K562 (cell line): ENCODE data around the gene CD44. TPM values are rescaled to one million over a fixed set of nuclear protein-coding genes. Genes with fewer than 3 reads are reported as not detected.

Experiments
- ATAC-seq: fragments of 200-7000 bp; cut with Tn5 transposase; 3 replicates; pipeline ENCODE4 v1.9.1; 2020; ENCODE audit warnings: moderate library complexity
- BruUV-seq: library from RNA; stranded (reverse); fragments of 400-500 nt; replicated peaks from 2 replicates; lab custom pipeline; 2021; lab: Mats Ljungman, UMichigan
- CTCF ChIA-PET: fragments of 300-600 bp; formaldehyde crosslinking; extraction: SDS; loops from one replicate; lab custom pipeline; 2021; ENCODE audit warnings: low intra/inter-chr PET ratio; lab: Yijun Ruan, JAX
- POLR2A ChIA-PET: fragments of 300-600, 350-650 bp; sonication (Branson Sonifier 250); formaldehyde crosslinking; extraction: SDS; loops from one replicate; lab custom pipeline; 2021; ENCODE audit warnings: antibody characterized with exemption, inconsistent platforms; lab: Yijun Ruan, JAX
- DNase-seq, 4 experiments: peaks; one replicate each; pipeline versions ENCODE4 v3.0.0 to v3.0.0-alpha.2; 2011 to 2018; ENCODE audit warnings: low spot score in 3 of 4, mixed read lengths in 3 of 4; ENCODE audit errors: extremely low read depth in 1 of 4
- FAIRE-seq: peaks from 2 replicates; lab custom pipeline; 2011; peaks lifted over from hg19 to GRCh38; lab: Jason Lieb, UNC
- H2AFZ ChIP-seq: 2 replicates; pipeline ENCODE4 v1.6.0; 2011; ENCODE audit warnings: low read depth, low read length, control low read depth, inconsistent platforms
- H3K27ac ChIP-seq: fragments of 200-600 bp; 3 replicates; pipeline ENCODE4 v1.8.0; 2011; ENCODE audit warnings: low read depth, mild to moderate bottlenecking, control low read depth, inconsistent platforms, low read length, moderate library complexity, mixed read lengths; ENCODE audit errors: extremely low read depth
- H3K27me3 ChIP-seq, 2 experiments: fragments of 300-600 bp in 1 of 2; 2 replicates in 1 of 2; 3 replicates in 1 of 2; pipeline versions ENCODE4 v1.6.0 to v1.8.0; 2011; ENCODE audit warnings: inconsistent platforms in 2 of 2, low read length in 2 of 2, mild to moderate bottlenecking in 1 of 2, mixed read lengths in 1 of 2, moderate library complexity in 1 of 2; ENCODE audit not compliant: control insufficient read depth in 2 of 2, insufficient read depth in 2 of 2
- H3K36me3 ChIP-seq: fragments of 300-600 bp; 3 replicates; pipeline ENCODE4 v1.8.0; 2011; ENCODE audit warnings: mild to moderate bottlenecking, low read length, inconsistent platforms; ENCODE audit not compliant: control insufficient read depth, insufficient read depth
- H3K4me1 ChIP-seq, 2 experiments: fragments of 200-600 bp in 1 of 2; replicated peaks in 1 of 2; 2 replicates in 1 of 2; 3 replicates in 1 of 2; pipeline versions ENCODE4 v1.5.1 to v1.8.0; 2011; ENCODE audit warnings: inconsistent platforms in 2 of 2, low read length in 2 of 2, mild to moderate bottlenecking in 1 of 2, mixed read lengths in 1 of 2, moderate library complexity in 1 of 2; ENCODE audit not compliant: control insufficient read depth in 2 of 2, insufficient read depth in 2 of 2
- H3K4me2 ChIP-seq: 2 replicates; pipeline ENCODE4 v1.6.1; 2011; ENCODE audit warnings: low read length, control low read depth, inconsistent platforms, mixed read lengths; ENCODE audit not compliant: insufficient read depth
- H3K4me3 ChIP-seq: fragments of 200-600 bp; sonication (generic), shearing (Covaris generic); 2 replicates; pipeline ENCODE4 v1.5.1; 2016; ENCODE audit warnings: control low read depth, inconsistent platforms
- H3K79me2 ChIP-seq: fragments of 200-600 bp; 3 replicates; pipeline ENCODE4 v1.8.0; 2011; ENCODE audit warnings: low read length, inconsistent platforms; ENCODE audit not compliant: control insufficient read depth, insufficient read depth
- H3K9ac ChIP-seq, 2 experiments: 2 replicates each; pipeline versions ENCODE4 v1.6.0 to v1.6.1; 2011; ENCODE audit warnings: low read depth in 2 of 2, low read length in 2 of 2, control low read depth in 1 of 2, inconsistent platforms in 1 of 2, mild to moderate bottlenecking in 1 of 2, mixed read lengths in 1 of 2; ENCODE audit not compliant: insufficient read depth in 1 of 2
- H3K9me1 ChIP-seq: one replicate; pipeline ENCODE4 v1.6.0; 2011; ENCODE audit warnings: inconsistent platforms, mild to moderate bottlenecking, low read length, moderate library complexity; ENCODE audit not compliant: control insufficient read depth, insufficient read depth
- H3K9me3 ChIP-seq: replicated peaks from 2 replicates; pipeline ENCODE4 v1.5.1; 2011; ENCODE audit warnings: low read depth, low read length, inconsistent platforms; ENCODE audit not compliant: control insufficient read depth, insufficient read depth
- H4K20me1 ChIP-seq: replicated peaks from 2 replicates; pipeline ENCODE4 v1.6.1; 2011; ENCODE audit warnings: low read length, inconsistent platforms, mixed read lengths; ENCODE audit not compliant: control insufficient read depth, insufficient read depth
- GATAD2A ChIP-seq: fragments of 450-650 bp; IDR thresholded peaks from 2 replicates; pipeline ENCODE4 v1.6.1; 2017
- ID3 ChIP-seq, 2 experiments: fragments of 250-450 bp in 1 of 2; fragments of 450-650 bp in 1 of 2; sonication (Bioruptor Pico) in 1 of 2; IDR thresholded peaks; 2 replicates each; pipeline versions ENCODE4 v1.6.1 to v1.8.0; 2016 to 2021; ENCODE audit warnings: mild to moderate bottlenecking in 2 of 2, moderate library complexity in 2 of 2, missing compliant biosample characterization in 1 of 2, missing genetic modification characterization in 1 of 2
- MCM3 ChIP-seq: fragments of 450-650 bp; IDR thresholded peaks from 2 replicates; pipeline ENCODE4 v1.6.1; 2016
- MTA1 ChIP-seq: fragments of 450-650 bp; IDR thresholded peaks from 2 replicates; pipeline ENCODE4 v1.6.1; 2017; ENCODE audit warnings: borderline replicate concordance
- NR3C1 ChIP-seq: sonication (generic); formaldehyde crosslinking; IDR thresholded peaks from 2 replicates; pipeline ENCODE4 v1.8.1; 2022; ENCODE audit warnings: missing genetic modification reagents
- RAD21 ChIP-seq, 2 experiments: fragments of 250-450 bp in 1 of 2; fragments of 450-650 bp in 1 of 2; sonication (Bioruptor Pico) in 1 of 2; formaldehyde crosslinking in 1 of 2; IDR thresholded peaks in 1 of 2; conservative IDR thresholded peaks in 1 of 2; 2 replicates each; pipeline versions ENCODE4 v1.4.0 to v1.8.0; 2020 to 2022; ENCODE audit warnings: mild to moderate bottlenecking in 2 of 2, moderate library complexity in 1 of 2
- SMC3 ChIP-seq: conservative IDR thresholded peaks from 2 replicates; pipeline ENCODE4 v1.6.1; 2011; ENCODE audit warnings: low read depth, low read length, improper control_type of control experiment; ENCODE audit not compliant: insufficient read depth
- SRSF1 ChIP-seq: fragments of 200-400 bp; formaldehyde crosslinking; IDR thresholded peaks from 2 replicates; pipeline ENCODE4 v1.6.1; 2017; ENCODE audit warnings: mild to moderate bottlenecking, low read depth, low read length, moderate library complexity
- SRSF3 ChIP-seq: fragments of 200-400 bp; formaldehyde crosslinking; IDR thresholded peaks from 2 replicates; pipeline ENCODE4 v1.6.1; 2016; ENCODE audit warnings: mild to moderate bottlenecking, low read length, moderate library complexity; ENCODE audit not compliant: insufficient read depth
- ZNF23 ChIP-seq: fragments of 250-450 bp; sonication (Bioruptor Pico); IDR thresholded peaks from 2 replicates; pipeline ENCODE4 v1.4.0; 2020; ENCODE audit warnings: mild to moderate bottlenecking
- ZNF398 ChIP-seq: fragments of 250-450 bp; sonication (Bioruptor Pico); IDR thresholded peaks from 2 replicates; pipeline ENCODE4 v1.8.0; 2021; ENCODE audit warnings: moderate library complexity, mild to moderate bottlenecking, inconsistent platforms
- ZNF561 ChIP-seq: fragments of 450-650 bp; formaldehyde crosslinking; conservative IDR thresholded peaks from 2 replicates; pipeline ENCODE4 v1.4.0; 2020; ENCODE audit warnings: mild to moderate bottlenecking, moderate library complexity
- WGBS: fragments of 100-300 bp; shearing (Covaris generic); methylation state at CpG from one replicate; pipeline ENCODE4 v1.1.6; 2016; ENCODE audit warnings: low coverage, mixed read lengths; ENCODE audit not compliant: insufficient coverage; ENCODE audit errors: missing lambda C conversion rate; 5-methylcytosine and 5-hydroxymethylcytosine counted together
- in situ Hi-C: fragments of 300-500 bp; cut with MboI; formaldehyde crosslinking; loops from 4 replicates; pipeline ENCODE4 v1.15.0; 2018; ENCODE audit warnings: inconsistent platforms, mixed read lengths
- intact Hi-C: fragments of 100-400 bp; cut with micrococcal nuclease; formaldehyde crosslinking; loops from 2 replicates; pipeline ENCODE4 v1.14.2; 2022
- polyA plus RNA-seq, 8 experiments: library from polyadenylated mRNA; depleted of rRNA in 4 of 8; stranded (reverse) in 5 of 8; unstranded in 3 of 8; fragments of >200 nt; fragmentation: Nextera tagmentation in 2 of 8; fragmentation: Illumina TruSeq in 1 of 8; extraction: Ambion mirVana in 2 of 8; extraction: Trizol in 1 of 8; gene quantifications; 2 replicates each; pipeline versions ENCODE4 v1.2.1 to v1.2.3, GENCODE V29; 2011 to 2014; ENCODE audit warnings: inconsistent platforms in 1 of 8, missing spikeins in 1 of 8
- total RNA-seq, 7 experiments: library from RNA; depleted of rRNA in 6 of 7; stranded (reverse); fragments of >200 nt in 6 of 7; fragmentation: Illumina TruSeq in 2 of 7; extraction: Trizol in 2 of 7; gene quantifications; 2 replicates each; pipeline versions ENCODE4 v1.2.1 to v1.2.3, GENCODE V29; 2011 to 2021; ENCODE audit warnings: low replicate concordance in 1 of 7
- TF ChIP-seq, protein P1 (sequence below), 3 experiments: IDR thresholded peaks in 2 of 3; conservative IDR thresholded peaks in 1 of 3; 2 replicates each; pipeline ENCODE4 v1.5.1; 2011 to 2012; ENCODE audit warnings: low read length in 3 of 3, mild to moderate bottlenecking in 3 of 3, control low read depth in 2 of 3, improper control_type of control experiment in 1 of 3, inconsistent platforms in 1 of 3, low read depth in 1 of 3, mixed read lengths in 1 of 3, moderate library complexity in 1 of 3; ENCODE audit not compliant: insufficient read depth in 2 of 3

Gene CD44
- total and polyA plus RNA-seq, 9 of the 15 experiments (the other 6 are each of a cell fraction or from before 2014, with no cell fraction given), result 1.2 to 13.9 (median 3.0) TPM

DNA sequence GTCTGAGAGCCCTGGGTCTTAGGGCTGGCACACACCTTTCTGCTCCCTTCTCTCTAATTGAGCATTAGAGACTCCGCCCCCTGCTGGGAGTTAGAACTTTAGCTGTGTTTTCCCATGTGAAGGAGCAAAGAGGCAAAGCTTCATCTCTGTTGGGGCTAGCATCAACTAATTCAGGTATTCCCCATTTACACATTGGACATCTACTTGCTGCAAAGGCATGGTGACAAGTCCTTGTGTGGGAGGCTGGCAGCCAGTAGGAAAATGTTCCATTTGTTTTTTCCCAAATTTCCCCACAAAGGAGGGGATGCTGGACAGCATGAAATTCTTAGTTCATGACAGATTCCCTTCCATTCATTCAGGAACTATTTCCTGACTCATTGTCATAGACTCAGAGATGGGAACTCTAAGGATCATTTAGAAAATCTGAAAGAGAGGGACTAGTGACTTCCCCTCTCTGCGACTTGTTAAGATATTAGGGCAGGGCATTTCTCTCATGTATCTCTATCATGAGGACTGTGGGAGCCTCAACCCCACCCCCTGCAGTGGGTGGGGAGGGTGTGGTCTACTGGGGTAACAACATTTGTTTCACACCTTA lies 3.6 kb downstream of the CD44 start:
- Histone ChIP-seq H3K27me3 (peaks cover 13 to 36% of the 10 kb centered on the region in 2 experiments), H3K4me2 (no peak overlapping the region), H3K79me2 (no peaks in the 10 kb centered on the region), H3K9ac (no peak overlapping the region)
- DNase-seq (peak; percentile 19 to 43 (median 24)), FAIRE-seq (peak; percentile 32)
- no peak for TF ChIP-seq ZNF398
- TF ChIP-seq ZNF561 (CRISPR knock-in tag), result no peak
- no peak for TF ChIP-seq SRSF1
- no peak for TF ChIP-seq ID3 (CRISPR knock-in tag; IDR thresholded peaks at IDR 0.05)
- TF ChIP-seq ID3 (tag; IDR thresholded peaks at IDR 0.05), result no peak
- TF ChIP-seq MTA1, result no peak
- no peak for TF ChIP-seq GATAD2A
- no peak for TF ChIP-seq SRSF3
- no peak for TF ChIP-seq ZNF23
- TF ChIP-seq NR3C1 (CRISPR knock-in tag), result no peak
- TF ChIP-seq RAD21 (CRISPR knock-in tag; conservative IDR thresholded peaks at IDR 0.05 in 1 of 2, IDR thresholded peaks at IDR 0.05 in 1 of 2), result peak; percentile 38 to 59
- no peak for TF ChIP-seq MCM3
- TF ChIP-seq, protein P1, sequence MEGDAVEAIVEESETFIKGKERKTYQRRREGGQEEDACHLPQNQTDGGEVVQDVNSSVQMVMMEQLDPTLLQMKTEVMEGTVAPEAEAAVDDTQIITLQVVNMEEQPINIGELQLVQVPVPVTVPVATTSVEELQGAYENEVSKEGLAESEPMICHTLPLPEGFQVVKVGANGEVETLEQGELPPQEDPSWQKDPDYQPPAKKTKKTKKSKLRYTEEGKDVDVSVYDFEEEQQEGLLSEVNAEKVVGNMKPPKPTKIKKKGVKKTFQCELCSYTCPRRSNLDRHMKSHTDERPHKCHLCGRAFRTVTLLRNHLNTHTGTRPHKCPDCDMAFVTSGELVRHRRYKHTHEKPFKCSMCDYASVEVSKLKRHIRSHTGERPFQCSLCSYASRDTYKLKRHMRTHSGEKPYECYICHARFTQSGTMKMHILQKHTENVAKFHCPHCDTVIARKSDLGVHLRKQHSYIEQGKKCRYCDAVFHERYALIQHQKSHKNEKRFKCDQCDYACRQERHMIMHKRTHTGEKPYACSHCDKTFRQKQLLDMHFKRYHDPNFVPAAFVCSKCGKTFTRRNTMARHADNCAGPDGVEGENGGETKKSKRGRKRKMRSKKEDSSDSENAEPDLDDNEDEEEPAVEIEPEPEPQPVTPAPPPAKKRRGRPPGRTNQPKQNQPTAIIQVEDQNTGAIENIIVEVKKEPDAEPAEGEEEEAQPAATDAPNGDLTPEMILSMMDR (IDR thresholded peaks at IDR 0.05 in 2 of 3, conservative IDR thresholded peaks at IDR 0.05 in 1 of 3; ENCODE audit: insufficient read depth in 2 of 3, low read depth in 1 of 3, low read length in 3 of 3), result peak; percentile 27 to 52 (median 29); a peak in 2 of 6 replicates
- 0 out of 2 replicates have a peak, but pooled peaks have one; percentile 23 for TF ChIP-seq SMC3
- TF ChIP-seq, all 486 proteins: peak for 3
- no peaks in the 10 kb centered on the region for H3K36me3 ChIP-seq
- WGBS, result 0% methylated on average over 2 of the region's 2 CpGs
- ChIA-PET CTCF (interaction anchor here (0.7 kb wide), 1 partner anchor 144 kb away, joined by 6 read pairs; no protein-coding TSS in a partner anchor), POLR2A (interaction anchor here (0.6 kb wide), 1 partner anchor 243 kb away, joined by 3 read pairs; no protein-coding TSS in a partner anchor)
- H3K27ac ChIP-seq, result no peak overlapping the region
- H4K20me1 ChIP-seq, result no peaks in the 10 kb centered on the region; the same call in 1 of the 2 replicates
- peak; percentile 63; the same call in 1 of the 3 replicates for ATAC-seq
- H3K4me3 ChIP-seq, result no peak overlapping the region
- peaks cover 0 to 13% of the 10 kb centered on the region in 2 experiments; a peak in 2 of 5 replicates for H3K4me1 ChIP-seq
- no TSS peak for BruUV-seq
- H2AFZ ChIP-seq, result no peak overlapping the region
- intact Hi-C loops (loop anchor here (1.0 to 5.0 kb wide), 2 partner anchors 145 to 216 kb away; no protein-coding TSS in a partner anchor), in situ Hi-C loops (no loop called here)
- no peaks in the 10 kb centered on the region for H3K9me3 ChIP-seq
- no peaks in the 10 kb centered on the region for H3K9me1 ChIP-seq
